GM21786 (cell line): ENCODE data around the gene SLC8A1.
A peak's percentile ranks its signal among the peaks of the same experiment; 100 is the strongest.

Source experiments
- ATAC-seq: cut with Tn5 transposase; IDR thresholded peaks from one replicate; pipeline ENCODE4 v1.9.1; 2021; ENCODE audit not compliant: unreplicated experiment

Gene SLC8A1

GRCh38 chr2:40248294-40248693 is 203.6 kb downstream of the SLC8A1 start:
- no peak for ATAC-seq

GRCh38 chr2:40244675-40245074 is 207.2 kb downstream of the SLC8A1 start:
- peak; percentile 70 for ATAC-seq

- ATAC-seq = no peak
These were observed 207.6 kb downstream of the SLC8A1 start for GRCh38 chr2:40244251-40244650.

- no peak for ATAC-seq
These were observed 208.2 kb downstream of the SLC8A1 start for GRCh38 chr2:40243581-40244187.

GRCh38 chr2:40242315-40242714 is 209.6 kb downstream of the SLC8A1 start:
- ATAC-seq = no peak

GRCh38 chr2:40240070-40240469 is 211.8 kb downstream of the SLC8A1 start:
- no peak for ATAC-seq

- ATAC-seq = no peak
These were observed 221.0 kb downstream of the SLC8A1 start for GRCh38 chr2:40230707-40231432.

- no peak for ATAC-seq
These were observed 221.7 kb downstream of the SLC8A1 start for GRCh38 chr2:40230186-40230585.

GRCh38 chr2:40228310-40228709 is 223.6 kb downstream of the SLC8A1 start:
- ATAC-seq = no peak

- ATAC-seq = no peak
These were observed 224.7 kb downstream of the SLC8A1 start for GRCh38 chr2:40227210-40227609.

- no peak for ATAC-seq
These were observed 225.3 kb downstream of the SLC8A1 start for GRCh38 chr2:40226637-40227036.

- no peak for ATAC-seq
These were observed 226.2 kb downstream of the SLC8A1 start for GRCh38 chr2:40225670-40226210.

- ATAC-seq = no peak
These were observed 227.6 kb downstream of the SLC8A1 start for GRCh38 chr2:40224318-40224717.

GRCh38 chr2:40220177-40220925 is 231.5 kb downstream of the SLC8A1 start:
- ATAC-seq = no peak

GRCh38 chr2:40219141-40219540 is 232.7 kb downstream of the SLC8A1 start:
- ATAC-seq = no peak

GRCh38 chr2:40218679-40219078 is 233.2 kb downstream of the SLC8A1 start:
- no peak for ATAC-seq

- ATAC-seq = no peak
These were observed 238.3 kb downstream of the SLC8A1 start for GRCh38 chr2:40213619-40214018.

- ATAC-seq = no peak
These were observed 238.8 kb downstream of the SLC8A1 start for GRCh38 chr2:40213071-40213470.

GRCh38 chr2:40210968-40211353 is 240.9 kb downstream of the SLC8A1 start:
- no peak for ATAC-seq

GRCh38 chr2:40210344-40210967 is 241.4 kb downstream of the SLC8A1 start:
- no peak for ATAC-seq

GRCh38 chr2:40209761-40210160 is 242.1 kb downstream of the SLC8A1 start:
- no peak for ATAC-seq
